GM12873 (cell line): Measurements from ENCODE around the gene MAN1B1.

ENCODE experiments used
- CTCF ChIP-seq: IDR thresholded peaks from 2 replicates; pipeline ENCODE4 v1.5.1; 2012; ENCODE audit warnings: low read depth, mild to moderate bottlenecking, moderate library complexity, low read length, control low read depth; ENCODE audit not compliant: insufficient read depth; ENCODE audit errors: missing control alignments

Gene MAN1B1

GRCh38 chr9:137110147-137110910, 23.5 kb downstream of the MAN1B1 start:
- no peak for TF ChIP-seq CTCF

- TF ChIP-seq CTCF: no peak
Measured at GRCh38 chr9:137110911-137111787, 24.4 kb downstream of the MAN1B1 start.

- TF ChIP-seq CTCF: no peak
Measured at GRCh38 chr9:137111788-137112563, 25.2 kb downstream of the MAN1B1 start.

GRCh38 chr9:137112564-137113384, 26.0 kb downstream of the MAN1B1 start:
- TF ChIP-seq CTCF: no peak

- TF ChIP-seq CTCF: no peak
Measured at GRCh38 chr9:137113385-137114159, 26.8 kb downstream of the MAN1B1 start.

- TF ChIP-seq CTCF: no peak
Measured at GRCh38 chr9:137114220-137114612, 27.4 kb downstream of the MAN1B1 start.
